WTC11 (cell line): ENCODE measurements around the gene PRND. TPM values are rescaled to one million over a fixed set of nuclear protein-coding genes. Genes with fewer than 3 reads are reported as not detected.
"Not testable (repeated sequence)": the region's sequence is repeated elsewhere in the genome, so short reads cannot be mapped to it uniquely, and the experiment has no call there.

Experiments
- ATAC-seq: fragments of 200-7000 bp; cut with Tn5 transposase; 2 replicates; pipeline ENCODE4 v1.10.0; 2021; ENCODE audit warnings: mild to moderate bottlenecking, moderate library complexity
- CTCF ChIA-PET: fragments of 300-600 bp; sonication (Branson Sonifier 250); formaldehyde crosslinking; loops from one replicate; lab custom pipeline; 2021; ENCODE audit warnings: antibody characterized with exemption; lab: Charles Lee
- POLR2A ChIA-PET: fragments of 350-600 bp; sonication (Branson Sonifier 250); formaldehyde crosslinking; loops from one replicate; lab custom pipeline; 2021; ENCODE audit warnings: antibody characterized with exemption; lab: Charles Lee
- DNase-seq: peaks from one replicate; pipeline ENCODE4 v3.0.0; 2021; ENCODE audit warnings: low spot score
- H3K27ac Mint-ChIP-seq: 2 replicates; pipeline ENCODE4 v1.8.0; 2021; ENCODE audit warnings: mixed read lengths
- H3K27me3 Mint-ChIP-seq: 2 replicates; pipeline ENCODE4 v1.8.0; 2021; ENCODE audit warnings: low read depth, mild to moderate bottlenecking, moderate library complexity, mixed read lengths
- H3K36me3 Mint-ChIP-seq: 2 replicates; pipeline ENCODE4 v1.8.0; 2021; ENCODE audit warnings: mixed read lengths
- H3K4me1 Mint-ChIP-seq: 2 replicates; pipeline ENCODE4 v1.8.0; 2022; ENCODE audit warnings: mixed read lengths
- H3K4me3 Mint-ChIP-seq: 2 replicates; pipeline ENCODE4 v1.8.0; 2021; ENCODE audit warnings: mild to moderate bottlenecking, moderate library complexity, mixed read lengths
- H3K9me3 Mint-ChIP-seq: 2 replicates; pipeline ENCODE4 v1.8.0; 2021; ENCODE audit warnings: mixed read lengths
- CBFB ChIP-seq: sonication (generic); formaldehyde crosslinking; IDR thresholded peaks from 2 replicates; pipeline ENCODE4 v1.8.1; 2022; ENCODE audit warnings: mild to moderate bottlenecking, low read depth, missing genetic modification reagents
- CREM ChIP-seq: sonication (generic); formaldehyde crosslinking; IDR thresholded peaks from 2 replicates; pipeline ENCODE4 v1.8.1; 2022; ENCODE audit warnings: mild to moderate bottlenecking, missing genetic modification reagents, moderate library complexity
- ELF4 ChIP-seq: sonication (generic); formaldehyde crosslinking; IDR thresholded peaks from 2 replicates; pipeline ENCODE4 v1.8.1; 2022; ENCODE audit warnings: low read depth, mild to moderate bottlenecking, moderate library complexity, missing genetic modification reagents
- HMGXB4 ChIP-seq: sonication (generic); formaldehyde crosslinking; IDR thresholded peaks from 2 replicates; pipeline ENCODE4 v1.8.1; 2023; ENCODE audit warnings: mild to moderate bottlenecking, moderate library complexity, missing genetic modification reagents
- JUN ChIP-seq: sonication (generic); formaldehyde crosslinking; IDR thresholded peaks from 2 replicates; pipeline ENCODE4 v1.8.0; 2023; ENCODE audit warnings: mild to moderate bottlenecking, missing genetic modification reagents
- MAX ChIP-seq: sonication (generic); formaldehyde crosslinking; IDR thresholded peaks from 2 replicates; pipeline ENCODE4 v1.8.0; 2022; ENCODE audit warnings: mild to moderate bottlenecking, missing genetic modification reagents
- NFATC4 ChIP-seq: fragments of 250-450 bp; sonication (Bioruptor Pico); IDR thresholded peaks from 2 replicates; pipeline ENCODE4 v1.9.0; 2021; ENCODE audit warnings: mild to moderate bottlenecking
- SMAD3 ChIP-seq: sonication (generic); formaldehyde crosslinking; IDR thresholded peaks from 2 replicates; pipeline ENCODE4 v1.8.0; 2022; ENCODE audit warnings: missing genetic modification reagents, mild to moderate bottlenecking, borderline replicate concordance
- ZNF232 ChIP-seq: sonication (generic); formaldehyde crosslinking; IDR thresholded peaks from 2 replicates; pipeline ENCODE4 v1.8.0; 2022; ENCODE audit warnings: mild to moderate bottlenecking, missing genetic modification reagents
- ZNF671 ChIP-seq: fragments of 250-450 bp; sonication (Bioruptor Pico); IDR thresholded peaks from 2 replicates; pipeline ENCODE4 v1.8.0; 2021; ENCODE audit warnings: mild to moderate bottlenecking
- total RNA-seq: library from RNA; stranded (reverse); gene quantifications from 3 replicates; pipeline ENCODE4 v1.2.3, GENCODE V29; 2021
- TF ChIP-seq, protein P1 (sequence below): sonication (generic); formaldehyde crosslinking; IDR thresholded peaks from 2 replicates; pipeline ENCODE4 v1.8.1; 2023; ENCODE audit warnings: mild to moderate bottlenecking, missing genetic modification reagents, borderline replicate concordance
- TF ChIP-seq, protein P2 (sequence below): sonication (generic); formaldehyde crosslinking; IDR thresholded peaks from 2 replicates; pipeline ENCODE4 v1.8.1; 2023; ENCODE audit warnings: mild to moderate bottlenecking, missing genetic modification reagents

Gene PRND
- total RNA-seq, 1 experiment from 2014 or later = 0.04 TPM

GRCh38 chr20:4772132-4772531 is 50.4 kb downstream of the PRND start (continued):
- TF ChIP-seq, protein P1, sequence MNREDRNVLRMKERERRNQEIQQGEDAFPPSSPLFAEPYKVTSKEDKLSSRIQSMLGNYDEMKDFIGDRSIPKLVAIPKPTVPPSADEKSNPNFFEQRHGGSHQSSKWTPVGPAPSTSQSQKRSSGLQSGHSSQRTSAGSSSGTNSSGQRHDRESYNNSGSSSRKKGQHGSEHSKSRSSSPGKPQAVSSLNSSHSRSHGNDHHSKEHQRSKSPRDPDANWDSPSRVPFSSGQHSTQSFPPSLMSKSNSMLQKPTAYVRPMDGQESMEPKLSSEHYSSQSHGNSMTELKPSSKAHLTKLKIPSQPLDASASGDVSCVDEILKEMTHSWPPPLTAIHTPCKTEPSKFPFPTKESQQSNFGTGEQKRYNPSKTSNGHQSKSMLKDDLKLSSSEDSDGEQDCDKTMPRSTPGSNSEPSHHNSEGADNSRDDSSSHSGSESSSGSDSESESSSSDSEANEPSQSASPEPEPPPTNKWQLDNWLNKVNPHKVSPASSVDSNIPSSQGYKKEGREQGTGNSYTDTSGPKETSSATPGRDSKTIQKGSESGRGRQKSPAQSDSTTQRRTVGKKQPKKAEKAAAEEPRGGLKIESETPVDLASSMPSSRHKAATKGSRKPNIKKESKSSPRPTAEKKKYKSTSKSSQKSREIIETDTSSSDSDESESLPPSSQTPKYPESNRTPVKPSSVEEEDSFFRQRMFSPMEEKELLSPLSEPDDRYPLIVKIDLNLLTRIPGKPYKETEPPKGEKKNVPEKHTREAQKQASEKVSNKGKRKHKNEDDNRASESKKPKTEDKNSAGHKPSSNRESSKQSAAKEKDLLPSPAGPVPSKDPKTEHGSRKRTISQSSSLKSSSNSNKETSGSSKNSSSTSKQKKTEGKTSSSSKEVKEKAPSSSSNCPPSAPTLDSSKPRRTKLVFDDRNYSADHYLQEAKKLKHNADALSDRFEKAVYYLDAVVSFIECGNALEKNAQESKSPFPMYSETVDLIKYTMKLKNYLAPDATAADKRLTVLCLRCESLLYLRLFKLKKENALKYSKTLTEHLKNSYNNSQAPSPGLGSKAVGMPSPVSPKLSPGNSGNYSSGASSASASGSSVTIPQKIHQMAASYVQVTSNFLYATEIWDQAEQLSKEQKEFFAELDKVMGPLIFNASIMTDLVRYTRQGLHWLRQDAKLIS (CRISPR knock-in tag) = no peak
- TF ChIP-seq NFATC4 (no peak), HMGXB4 (no peak), MAX (CRISPR knock-in tag) (no peak), CBFB (CRISPR knock-in tag) (no peak), ZNF671 (no peak), CREM (CRISPR knock-in tag) (no peak), JUN (CRISPR knock-in tag) (no peak), SMAD3 (CRISPR knock-in tag) (no peak), ZNF232 (CRISPR knock-in tag) (no peak)

- H3K27me3 Mint-ChIP-seq, POLR2A ChIA-PET, CTCF ChIA-PET, H3K4me3 Mint-ChIP-seq, H3K4me1 Mint-ChIP-seq, H3K27ac Mint-ChIP-seq, ATAC-seq, DNase-seq: not testable (repeated sequence)
- peaks cover 42% of the 10 kb centered on the region for H3K9me3 Mint-ChIP-seq
- H3K36me3 Mint-ChIP-seq = peaks cover 29% of the 10 kb centered on the region
Observed at GRCh38 chr20:4773014-4773413, 51.3 kb downstream of the PRND start.

DNA sequence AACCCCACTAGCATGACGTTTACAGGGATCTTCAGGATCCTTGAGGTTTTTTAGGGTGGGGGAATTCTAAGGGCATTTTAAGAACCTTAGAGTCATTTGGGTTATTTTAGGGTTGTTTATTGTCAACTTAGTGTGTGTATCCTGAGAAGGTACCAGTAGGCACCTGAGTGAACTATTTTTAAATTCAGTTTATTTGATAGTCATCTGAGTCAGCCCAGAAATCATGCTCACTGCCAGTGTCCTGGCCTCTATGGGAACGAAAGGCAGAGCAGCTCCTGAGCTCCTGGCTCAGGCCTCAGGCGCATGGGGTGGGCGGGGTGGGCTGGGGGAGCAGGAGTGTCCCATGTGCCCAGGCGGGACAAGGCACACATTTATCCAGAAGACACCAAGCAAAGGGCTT is 52.0 kb downstream of the PRND start:
- Mint-ChIP-seq H3K27me3 (no peaks in the 10 kb centered on the region; the same call in 1 of the 2 replicates), H3K4me1 (no peaks in the 10 kb centered on the region), H3K27ac (no peak overlapping the region), H3K9me3 (peaks cover 42% of the 10 kb centered on the region), H3K4me3 (no peak overlapping the region)
- no peak for ATAC-seq
- CTCF ChIA-PET = no interaction called here
- TF ChIP-seq ELF4 (CRISPR knock-in tag) = no peak
- TF ChIP-seq, protein P1 (CRISPR knock-in tag) = no peak
- TF ChIP-seq, protein P2, sequence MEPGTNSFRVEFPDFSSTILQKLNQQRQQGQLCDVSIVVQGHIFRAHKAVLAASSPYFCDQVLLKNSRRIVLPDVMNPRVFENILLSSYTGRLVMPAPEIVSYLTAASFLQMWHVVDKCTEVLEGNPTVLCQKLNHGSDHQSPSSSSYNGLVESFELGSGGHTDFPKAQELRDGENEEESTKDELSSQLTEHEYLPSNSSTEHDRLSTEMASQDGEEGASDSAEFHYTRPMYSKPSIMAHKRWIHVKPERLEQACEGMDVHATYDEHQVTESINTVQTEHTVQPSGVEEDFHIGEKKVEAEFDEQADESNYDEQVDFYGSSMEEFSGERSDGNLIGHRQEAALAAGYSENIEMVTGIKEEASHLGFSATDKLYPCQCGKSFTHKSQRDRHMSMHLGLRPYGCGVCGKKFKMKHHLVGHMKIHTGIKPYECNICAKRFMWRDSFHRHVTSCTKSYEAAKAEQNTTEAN (CRISPR knock-in tag) = no peak
- TF ChIP-seq, all 79 proteins: peak for 0
- H3K36me3 Mint-ChIP-seq = peaks cover 29% of the 10 kb centered on the region
- POLR2A ChIA-PET = no interaction called here
- no peak for DNase-seq
